ENCODE results near the gene CGN.
"Not testable (repeated sequence)": the region's sequence is repeated elsewhere in the genome, so short reads cannot be mapped to it uniquely, and the experiment has no call there.

CGN gene

GRCh38 chr1:151499930-151500329, 11.3 kb upstream of the CGN start:
- no peak for DNase-seq

- no peak for DNase-seq
These were observed 9.7 kb upstream of the CGN start for GRCh38 chr1:151501474-151501873.

- no peak for DNase-seq
These were observed 9.0 kb upstream of the CGN start for GRCh38 chr1:151502035-151502700.

GRCh38 chr1:151502859-151503780, 8.1 kb upstream of the CGN start:
- no peak for DNase-seq

- DNase-seq, result no peak
These were observed 6.9 kb upstream of the CGN start for GRCh38 chr1:151504252-151504651.

GRCh38 chr1:151504759-151505158, 6.4 kb upstream of the CGN start:
- no peak for DNase-seq

- no peak for DNase-seq
These were observed 2.4 kb upstream of the CGN start for GRCh38 chr1:151508833-151509232.

- no peak for DNase-seq
These were observed 1.7 kb upstream of the CGN start for GRCh38 chr1:151509350-151510019.

- no peak for DNase-seq
These were observed 1.2 kb upstream of the CGN start for GRCh38 chr1:151510020-151510405.

GRCh38 chr1:151510614-151510956, 602 bp upstream of the CGN start:
- no peak for DNase-seq

GRCh38 chr1:151511636-151512215, 539 bp downstream of the CGN start:
- DNase-seq, result no peak

GRCh38 chr1:151512326-151512725, 1.1 kb downstream of the CGN start:
- DNase-seq, result no peak

- DNase-seq, result no peak
These were observed 1.8 kb downstream of the CGN start for GRCh38 chr1:151512801-151513625.

GRCh38 chr1:151513626-151514121, 2.5 kb downstream of the CGN start:
- no peak for DNase-seq

- no peak for DNase-seq
These were observed 3.2 kb downstream of the CGN start for GRCh38 chr1:151514366-151514765.

- no peak for DNase-seq
These were observed 4.1 kb downstream of the CGN start for GRCh38 chr1:151515265-151515664.

GRCh38 chr1:151516031-151516511, 4.9 kb downstream of the CGN start:
- no peak for DNase-seq

- DNase-seq, result no peak
These were observed 7.2 kb downstream of the CGN start for GRCh38 chr1:151518431-151518830.

- no peak for DNase-seq
These were observed 7.7 kb downstream of the CGN start for GRCh38 chr1:151518936-151519335.

GRCh38 chr1:151519667-151520066, 8.5 kb downstream of the CGN start:
- DNase-seq, result no peak

GRCh38 chr1:151520359-151520758, 9.2 kb downstream of the CGN start:
- no peak for DNase-seq

- not testable (repeated sequence) for DNase-seq
These were observed 11.2 kb downstream of the CGN start for GRCh38 chr1:151522427-151522826.

Measured in fibroblast of skin of scalp (primary cell).